ENCODE results near the gene SCAI.

SCAI gene

DNA sequence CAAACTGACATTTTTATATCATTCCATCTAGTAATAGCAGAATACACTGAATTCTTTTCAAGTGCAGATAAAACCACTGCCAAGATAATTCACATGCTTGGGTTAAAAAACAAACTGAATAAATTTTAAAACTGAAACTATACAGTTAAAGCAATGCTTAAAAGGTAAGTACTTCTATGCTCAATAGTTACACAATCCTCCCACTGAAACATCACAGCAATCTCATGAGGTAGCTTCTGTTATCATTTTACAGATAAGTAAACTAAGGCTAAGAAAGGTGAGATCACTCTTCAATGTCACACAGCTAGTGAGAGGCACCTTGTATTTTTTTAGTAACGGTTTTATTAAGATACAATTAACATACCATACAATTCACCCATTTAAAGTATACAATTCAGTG lies 189.1 kb downstream of the SCAI start:
- Histone ChIP-seq H2BK120ac (ENCODE audit: insufficient read depth, low read length, poor library complexity) (no peak overlapping the region), H3K4ac (ENCODE audit: low read depth, low read length) (no peak overlapping the region), H2BK12ac (ENCODE audit: low read length) (no peak overlapping the region), H3K79me1 (ENCODE audit: low read length) (no peaks in the 10 kb centered on the region), H3K9ac (ENCODE audit: low read length) (no peak overlapping the region), H2AFZ (ENCODE audit: insufficient read depth, low read length, poor library complexity) (no peak overlapping the region), H3K4me3 (ENCODE audit: low read depth, low read length) (no peak overlapping the region), H3K14ac (ENCODE audit: low read length) (no peak overlapping the region), H3K4me1 (ENCODE audit: control insufficient read depth in 1 of 2, insufficient read depth in 2 of 2, low read length in 2 of 2) (no peaks in the 10 kb centered on the region), H4K12ac (ENCODE audit: low read depth, low read length) (no peak overlapping the region), H3K27me3 (ENCODE audit: insufficient read depth, low read length) (no peaks in the 10 kb centered on the region), H3K27ac (ENCODE audit: low read depth, low read length) (no peak overlapping the region), H4K8ac (ENCODE audit: low read depth, low read length) (no peak overlapping the region), H3K4me2 (ENCODE audit: low read length) (no peak overlapping the region), H2AK5ac (ENCODE audit: low read length) (no peak overlapping the region), H3K36me3 (ENCODE audit: control insufficient read depth in 1 of 2, insufficient read depth in 2 of 2, low read length in 2 of 2) (no peaks in the 10 kb centered on the region), H3K18ac (ENCODE audit: low read length) (no peak overlapping the region), H2BK5ac (ENCODE audit: low read depth, low read length, poor library complexity) (no peak overlapping the region), H3K79me2 (ENCODE audit: control insufficient read depth, insufficient read depth, low read length, poor library complexity) (no peaks in the 10 kb centered on the region), H3K23ac (ENCODE audit: low read length) (no peak overlapping the region), H3K9me3 (ENCODE audit: insufficient read depth, low read depth, low read length) (no peaks in the 10 kb centered on the region), H4K91ac (ENCODE audit: low read depth, low read length) (no peak overlapping the region)
- WGBS (ENCODE audit: extremely low coverage, insufficient coverage, insufficient read length): no CpG with 5 or more reads among the region's 1 CpG
- DNase-seq: no peak

DNA sequence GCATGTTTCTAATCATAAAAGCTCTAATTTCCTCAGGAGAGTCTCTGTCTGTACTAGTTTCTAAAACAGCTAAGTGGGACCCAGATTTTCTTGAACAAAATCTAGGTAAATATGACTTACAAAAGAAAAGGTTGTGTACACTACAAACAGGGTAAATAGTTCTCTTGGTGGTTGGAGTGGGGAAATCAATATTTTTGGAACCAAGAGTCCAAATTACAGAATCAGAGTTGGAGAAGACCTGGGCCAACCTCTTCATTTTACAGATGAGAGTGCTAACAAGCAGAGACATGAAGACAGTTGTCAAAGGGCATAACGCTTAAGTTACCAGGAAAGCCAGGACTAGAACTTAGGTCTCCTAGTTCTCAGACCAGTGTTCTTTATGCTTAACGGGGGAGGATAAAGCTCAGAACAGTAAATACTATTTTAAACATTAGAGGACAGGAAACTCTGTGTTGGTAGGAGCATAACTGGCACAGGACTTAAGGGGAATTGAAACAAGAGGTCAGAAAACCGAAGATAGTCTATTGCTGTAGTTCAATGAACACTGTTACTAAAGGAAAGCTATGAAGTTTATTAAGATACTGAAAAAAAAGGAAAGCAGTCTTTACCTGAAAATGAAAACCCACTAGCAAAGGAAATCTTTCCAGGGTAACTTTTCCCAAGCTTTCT lies 193.1 kb downstream of the SCAI start:
- no peak overlapping the region for H4K8ac ChIP-seq (ENCODE audit: low read depth, low read length)
- no peak overlapping the region for H2BK5ac ChIP-seq (ENCODE audit: low read depth, low read length, poor library complexity)
- no peak overlapping the region for H2AFZ ChIP-seq (ENCODE audit: insufficient read depth, low read length, poor library complexity)
- H4K12ac ChIP-seq (ENCODE audit: low read depth, low read length): no peak overlapping the region
- no peak overlapping the region for H3K18ac ChIP-seq (ENCODE audit: low read length)
- no peak overlapping the region for H3K9ac ChIP-seq (ENCODE audit: low read length)
- no peak overlapping the region for H3K4ac ChIP-seq (ENCODE audit: low read depth, low read length)
- no peak for DNase-seq
- no peak overlapping the region for H3K23ac ChIP-seq (ENCODE audit: low read length)
- no peak overlapping the region for H2BK12ac ChIP-seq (ENCODE audit: low read length)
- H3K79me1 ChIP-seq (ENCODE audit: low read length): no peaks in the 10 kb centered on the region
- H3K79me2 ChIP-seq (ENCODE audit: control insufficient read depth, insufficient read depth, low read length, poor library complexity): no peaks in the 10 kb centered on the region
- no peaks in the 10 kb centered on the region for H3K27me3 ChIP-seq (ENCODE audit: insufficient read depth, low read length)
- no peak overlapping the region for H3K27ac ChIP-seq (ENCODE audit: low read depth, low read length)
- no peaks in the 10 kb centered on the region for H3K4me1 ChIP-seq (ENCODE audit: control insufficient read depth in 1 of 2, insufficient read depth in 2 of 2, low read length in 2 of 2)
- H3K14ac ChIP-seq (ENCODE audit: low read length): no peak overlapping the region
- H3K36me3 ChIP-seq (ENCODE audit: control insufficient read depth in 1 of 2, insufficient read depth in 2 of 2, low read length in 2 of 2): no peaks in the 10 kb centered on the region
- no CpG with 5 or more reads among the region's 3 CpGs for WGBS (ENCODE audit: extremely low coverage, insufficient coverage, insufficient read length)
- no peak overlapping the region for H2AK5ac ChIP-seq (ENCODE audit: low read length)
- H3K4me3 ChIP-seq (ENCODE audit: low read depth, low read length): no peak overlapping the region
- H3K9me3 ChIP-seq (ENCODE audit: insufficient read depth, low read depth, low read length): no peaks in the 10 kb centered on the region
- H2BK120ac ChIP-seq (ENCODE audit: insufficient read depth, low read length, poor library complexity): no peak overlapping the region
- no peak overlapping the region for H4K91ac ChIP-seq (ENCODE audit: low read depth, low read length)
- H3K4me2 ChIP-seq (ENCODE audit: low read length): no peak overlapping the region

DNA sequence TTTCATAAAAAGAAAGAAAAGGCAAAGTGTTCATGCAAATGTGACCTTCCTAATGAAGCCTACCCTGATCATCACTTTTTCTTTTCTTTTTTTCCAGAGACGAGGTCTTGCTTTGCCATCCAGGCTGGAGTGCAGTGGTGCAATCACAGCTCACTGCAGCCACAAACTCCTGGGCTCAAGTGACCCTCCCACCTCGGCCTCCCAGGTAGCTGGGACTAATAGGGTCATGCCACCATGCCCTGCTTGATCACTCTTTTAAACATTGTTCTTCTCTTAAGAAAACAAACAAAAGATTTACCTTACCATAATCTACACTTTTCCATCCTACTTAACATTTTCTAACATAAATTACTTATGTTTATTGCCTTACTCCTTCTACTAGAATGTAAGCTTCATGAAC lies 193.9 kb downstream of the SCAI start:
- H4K12ac ChIP-seq (ENCODE audit: low read depth, low read length): no peak overlapping the region
- no peak overlapping the region for H2BK120ac ChIP-seq (ENCODE audit: insufficient read depth, low read length, poor library complexity)
- H3K4me1 ChIP-seq (ENCODE audit: control insufficient read depth in 1 of 2, insufficient read depth in 2 of 2, low read length in 2 of 2): no peaks in the 10 kb centered on the region
- H3K36me3 ChIP-seq (ENCODE audit: control insufficient read depth in 1 of 2, insufficient read depth in 2 of 2, low read length in 2 of 2): no peaks in the 10 kb centered on the region
- H4K91ac ChIP-seq (ENCODE audit: low read depth, low read length): no peak overlapping the region
- DNase-seq: no peak
- H3K27me3 ChIP-seq (ENCODE audit: insufficient read depth, low read length): no peaks in the 10 kb centered on the region
- H3K27ac ChIP-seq (ENCODE audit: low read depth, low read length): no peak overlapping the region
- H3K18ac ChIP-seq (ENCODE audit: low read length): no peak overlapping the region
- no peak overlapping the region for H2BK5ac ChIP-seq (ENCODE audit: low read depth, low read length, poor library complexity)
- no peak overlapping the region for H3K23ac ChIP-seq (ENCODE audit: low read length)
- H2AK5ac ChIP-seq (ENCODE audit: low read length): no peak overlapping the region
- no peak overlapping the region for H3K4ac ChIP-seq (ENCODE audit: low read depth, low read length)
- H3K79me2 ChIP-seq (ENCODE audit: control insufficient read depth, insufficient read depth, low read length, poor library complexity): no peaks in the 10 kb centered on the region
- WGBS (ENCODE audit: extremely low coverage, insufficient coverage, insufficient read length): no CpG with 5 or more reads among the region's 2 CpGs
- no peaks in the 10 kb centered on the region for H3K9me3 ChIP-seq (ENCODE audit: insufficient read depth, low read depth, low read length)
- no peak overlapping the region for H3K14ac ChIP-seq (ENCODE audit: low read length)
- H2BK12ac ChIP-seq (ENCODE audit: low read length): no peak overlapping the region
- no peak overlapping the region for H3K9ac ChIP-seq (ENCODE audit: low read length)
- H4K8ac ChIP-seq (ENCODE audit: low read depth, low read length): no peak overlapping the region
- H3K4me2 ChIP-seq (ENCODE audit: low read length): no peak overlapping the region
- H3K4me3 ChIP-seq (ENCODE audit: low read depth, low read length): no peak overlapping the region
- no peak overlapping the region for H2AFZ ChIP-seq (ENCODE audit: insufficient read depth, low read length, poor library complexity)
- H3K79me1 ChIP-seq (ENCODE audit: low read length): no peaks in the 10 kb centered on the region

DNA sequence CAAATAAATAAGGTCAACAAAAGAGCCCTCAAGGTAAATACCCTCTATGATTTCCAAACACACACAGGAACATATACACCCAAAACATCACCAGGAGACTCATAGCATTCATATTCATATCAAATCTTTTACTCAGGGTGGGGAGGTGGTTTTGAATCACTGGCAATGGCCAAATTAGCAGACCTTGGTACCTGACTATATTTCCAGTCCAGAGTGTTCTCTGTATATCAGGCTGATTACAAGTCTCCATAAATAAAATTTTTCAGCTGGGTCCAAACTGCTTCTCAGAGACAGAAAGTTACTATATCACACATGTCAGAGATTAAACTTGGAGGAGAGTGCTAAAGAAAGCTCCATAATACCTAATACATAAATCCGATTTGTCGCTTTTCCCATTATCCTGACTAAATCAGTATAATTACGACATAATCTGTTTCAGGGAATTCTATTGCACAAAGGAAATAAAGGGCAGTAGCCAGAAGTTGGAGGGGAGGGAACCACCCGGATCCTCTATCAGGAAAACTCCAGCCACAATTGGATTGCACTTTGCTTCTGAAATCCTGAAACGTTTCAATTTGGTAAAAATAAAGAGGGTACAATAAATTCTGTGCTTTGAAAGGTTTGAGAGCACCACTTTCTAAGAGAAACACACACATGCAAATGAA lies 195.5 kb downstream of the SCAI start:
- Histone ChIP-seq H3K9me3 (ENCODE audit: insufficient read depth, low read depth, low read length) (no peaks in the 10 kb centered on the region), H3K23ac (ENCODE audit: low read length) (no peak overlapping the region)
- WGBS (ENCODE audit: extremely low coverage, insufficient coverage, insufficient read length): no CpG with 5 or more reads among the region's 5 CpGs

More for the DNA sequence above, 195.5 kb downstream of the SCAI start:
- no peak overlapping the region for H4K91ac ChIP-seq (ENCODE audit: low read depth, low read length)
- no peak overlapping the region for H3K14ac ChIP-seq (ENCODE audit: low read length)
- no peak overlapping the region for H3K18ac ChIP-seq (ENCODE audit: low read length)
- no peak overlapping the region for H4K12ac ChIP-seq (ENCODE audit: low read depth, low read length)
- H2BK120ac ChIP-seq (ENCODE audit: insufficient read depth, low read length, poor library complexity): no peak overlapping the region
- no peaks in the 10 kb centered on the region for H3K4me1 ChIP-seq (ENCODE audit: control insufficient read depth in 1 of 2, insufficient read depth in 2 of 2, low read length in 2 of 2)
- no peak overlapping the region for H2BK5ac ChIP-seq (ENCODE audit: low read depth, low read length, poor library complexity)
- H3K9ac ChIP-seq (ENCODE audit: low read length): no peak overlapping the region
- H3K79me2 ChIP-seq (ENCODE audit: control insufficient read depth, insufficient read depth, low read length, poor library complexity): no peaks in the 10 kb centered on the region
- H3K4me3 ChIP-seq (ENCODE audit: low read depth, low read length): no peak overlapping the region
- no peaks in the 10 kb centered on the region for H3K79me1 ChIP-seq (ENCODE audit: low read length)
- H2AK5ac ChIP-seq (ENCODE audit: low read length): no peak overlapping the region
- no peak overlapping the region for H3K4ac ChIP-seq (ENCODE audit: low read depth, low read length)
- H3K27me3 ChIP-seq (ENCODE audit: insufficient read depth, low read length): no peaks in the 10 kb centered on the region
- no peak overlapping the region for H3K27ac ChIP-seq (ENCODE audit: low read depth, low read length)
- no peak for DNase-seq
- H2AFZ ChIP-seq (ENCODE audit: insufficient read depth, low read length, poor library complexity): no peak overlapping the region
- no peaks in the 10 kb centered on the region for H3K36me3 ChIP-seq (ENCODE audit: control insufficient read depth in 1 of 2, insufficient read depth in 2 of 2, low read length in 2 of 2)
- H2BK12ac ChIP-seq (ENCODE audit: low read length): no peak overlapping the region
- no peak overlapping the region for H4K8ac ChIP-seq (ENCODE audit: low read depth, low read length)
- no peak overlapping the region for H3K4me2 ChIP-seq (ENCODE audit: low read length)

All from trophoblast cell (in vitro differentiated cells and primary cell).